H1 (cell line): ENCODE results near the gene KRT6C. TPM values are rescaled to one million over a fixed set of nuclear protein-coding genes. Genes with fewer than 3 reads are reported as not detected.

Source experiments
- SP4 ChIP-seq: IDR thresholded peaks from 2 replicates; pipeline ENCODE4 v1.6.1; 2012; ENCODE audit warnings: low read length, inconsistent platforms
- polyA plus RNA-seq, 7 experiments: library from polyadenylated mRNA; depleted of rRNA in 3 of 7; stranded (reverse) in 5 of 7; unstranded in 2 of 7; fragments of >200 nt in 5 of 7; fragments of 200-250 nt in 2 of 7; gene quantifications; 1 replicate in 5 of 7; 2 replicates in 1 of 7; 4 replicates in 1 of 7; pipeline versions ENCODE4 v1.2.1 to v1.2.3, GENCODE V29; 2011 to 2013; ENCODE audit warnings: missing spikeins in 2 of 7, mixed read lengths in 2 of 7
- total RNA-seq: library from RNA; stranded (reverse); fragmentation: NEBNext Ultra II Directional; extraction: Animal tissue kit (Norgen Biotek cat#: 25700); gene quantifications from 2 replicates; pipeline ENCODE4 v1.2.1, GENCODE V29; 2021
- TF ChIP-seq, protein P1 (sequence below): IDR thresholded peaks from 2 replicates; pipeline ENCODE4 v1.6.1; 2011; ENCODE audit warnings: low read length, improper control_type of control experiment

KRT6C gene
- total and polyA plus RNA-seq, 2 of the 8 experiments (the other 6 are each of a cell fraction or from before 2014, with no cell fraction given) = not detected

DNA sequence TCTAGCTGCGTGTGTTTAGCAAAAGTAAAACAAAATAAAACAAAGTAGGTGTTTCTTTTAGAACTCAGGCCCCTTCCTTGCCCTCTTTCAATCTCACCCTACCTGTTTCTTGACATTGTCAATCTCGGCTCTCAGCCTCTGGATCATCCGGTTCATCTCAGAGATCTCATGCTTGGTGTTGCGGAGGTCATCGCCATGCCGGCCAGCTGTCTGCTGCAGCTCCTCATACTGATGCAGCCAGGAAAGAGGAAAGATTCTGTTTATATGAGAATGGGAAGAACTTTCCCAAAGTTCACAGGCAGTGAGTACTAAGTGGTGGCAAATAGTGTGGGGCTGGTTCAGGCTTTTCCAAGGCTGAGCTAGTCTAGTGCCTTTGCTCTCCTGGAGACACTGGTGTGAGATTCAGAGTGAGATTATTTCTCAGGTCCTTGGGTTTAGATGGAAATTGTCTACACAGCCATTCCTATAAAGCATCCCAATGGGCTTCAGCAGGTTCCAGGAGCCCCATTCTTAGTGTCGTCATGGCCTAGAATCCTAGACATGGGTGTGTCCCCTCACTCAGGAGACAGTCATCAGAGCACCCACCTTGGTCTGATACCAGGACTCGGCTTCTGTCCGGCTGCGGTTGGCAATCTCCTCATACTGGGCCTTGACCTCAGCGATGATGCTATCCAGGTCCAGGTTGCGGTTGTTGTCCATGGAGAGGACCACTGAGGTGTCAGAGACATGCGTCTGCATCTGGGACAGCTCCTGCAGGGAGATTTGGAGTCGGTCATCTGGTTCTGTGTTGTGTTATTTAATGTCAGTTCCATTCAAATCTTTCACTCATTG, 43.6 kb upstream of the KRT6C start (continued):
- TF ChIP-seq, protein P1, sequence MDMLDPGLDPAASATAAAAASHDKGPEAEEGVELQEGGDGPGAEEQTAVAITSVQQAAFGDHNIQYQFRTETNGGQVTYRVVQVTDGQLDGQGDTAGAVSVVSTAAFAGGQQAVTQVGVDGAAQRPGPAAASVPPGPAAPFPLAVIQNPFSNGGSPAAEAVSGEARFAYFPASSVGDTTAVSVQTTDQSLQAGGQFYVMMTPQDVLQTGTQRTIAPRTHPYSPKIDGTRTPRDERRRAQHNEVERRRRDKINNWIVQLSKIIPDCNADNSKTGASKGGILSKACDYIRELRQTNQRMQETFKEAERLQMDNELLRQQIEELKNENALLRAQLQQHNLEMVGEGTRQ = no peak
- TF ChIP-seq SP4 = no peak
